ENCODE results near the gene KCNJ1.

- TF ChIP-seq CTCF (IDR thresholded peaks at IDR 0.05): no peak
- TF ChIP-seq EZH2phosphoT487 (IDR thresholded peaks at IDR 0.05): no peak
- TF ChIP-seq EZH2 (IDR thresholded peaks at IDR 0.05): no peak
Observed at GRCh38 chr11:128889657-128890213, 22.6 kb upstream of the KCNJ1 start.

Measured in neural progenitor cell (in vitro differentiated cells).